Islet precursor cell (in vitro differentiated cells): ENCODE measurements around the gene TAPBPL.
"Not testable (repeated sequence)": the region's sequence is repeated elsewhere in the genome, so short reads cannot be mapped to it uniquely, and the experiment has no call there.

ENCODE experiments used
- DNase-seq: peaks from one replicate; pipeline ENCODE4 v3.0.0-alpha.2; 2018

The TAPBPL gene

GRCh38 chr12:6451348-6452244, at the start of gene TAPBPL:
Gene TAPBPL (plus strand): TSS chr12:6452042. CDS start chr12:6452249, 207 bp downstream.
- peak; percentile 87 for DNase-seq

- no peak for DNase-seq
Observed at GRCh38 chr12:6404390-6404789, 47.5 kb upstream of the TAPBPL start.

- no peak for DNase-seq
Observed at GRCh38 chr12:6405963-6406362, 45.9 kb upstream of the TAPBPL start.

- DNase-seq, result no peak
Observed at GRCh38 chr12:6407236-6407954, 44.4 kb upstream of the TAPBPL start.

- DNase-seq, result no peak
Observed at GRCh38 chr12:6416596-6416995, 35.2 kb upstream of the TAPBPL start.

- DNase-seq, result no peak
Observed at GRCh38 chr12:6418796-6419195, 33.0 kb upstream of the TAPBPL start.

GRCh38 chr12:6420364-6420763, 31.5 kb upstream of the TAPBPL start:
- no peak for DNase-seq

GRCh38 chr12:6423267-6424007, 28.4 kb upstream of the TAPBPL start:
- peak; percentile 90 for DNase-seq

GRCh38 chr12:6424008-6424347, 27.9 kb upstream of the TAPBPL start:
- DNase-seq, result no peak

GRCh38 chr12:6424866-6425265, 27.0 kb upstream of the TAPBPL start:
- DNase-seq, result no peak

GRCh38 chr12:6425590-6426531, 26.0 kb upstream of the TAPBPL start:
- no peak for DNase-seq

- DNase-seq, result no peak
Observed at GRCh38 chr12:6426882-6427671, 24.8 kb upstream of the TAPBPL start.

GRCh38 chr12:6427796-6428195, 24.0 kb upstream of the TAPBPL start:
- DNase-seq, result not testable (repeated sequence)

- DNase-seq, result no peak
Observed at GRCh38 chr12:6428326-6428725, 23.5 kb upstream of the TAPBPL start.

- DNase-seq, result peak; percentile 57
Observed at GRCh38 chr12:6430124-6430989, 21.5 kb upstream of the TAPBPL start.

GRCh38 chr12:6432991-6433390, 18.9 kb upstream of the TAPBPL start:
- no peak for DNase-seq

- no peak for DNase-seq
Observed at GRCh38 chr12:6434205-6435140, 17.4 kb upstream of the TAPBPL start.

GRCh38 chr12:6435961-6436715, 15.7 kb upstream of the TAPBPL start:
- no peak for DNase-seq
